H1 (cell line): Measurements from ENCODE around the gene TDP1. TPM values are rescaled to one million over a fixed set of nuclear protein-coding genes. Genes with fewer than 3 reads are reported as not detected.

ENCODE experiments used
- BRCA1 ChIP-seq: IDR thresholded peaks from 2 replicates; pipeline ENCODE4 v1.6.1; 2012; ENCODE audit warnings: low read depth, low read length, improper control_type of control experiment
- EZH2 ChIP-seq: fragments of 200-600 bp; sonication (generic); IDR thresholded peaks from 2 replicates; pipeline ENCODE4 v1.7.1; 2012; ENCODE audit warnings: low read depth, mild to moderate bottlenecking, moderate library complexity, low read length, inconsistent platforms; ENCODE audit not compliant: severe bottlenecking
- FOSL1 ChIP-seq: IDR thresholded peaks from 2 replicates; pipeline ENCODE4 v1.6.1; 2011; ENCODE audit warnings: mild to moderate bottlenecking, low read depth, low read length, moderate library complexity; ENCODE audit not compliant: insufficient read depth
- MAFK ChIP-seq: IDR thresholded peaks from 2 replicates; pipeline ENCODE4 v1.6.1; 2012; ENCODE audit warnings: low read depth, mild to moderate bottlenecking, improper control_type of control experiment, low read length
- MAX ChIP-seq: IDR thresholded peaks from 2 replicates; pipeline ENCODE4 v1.6.1; 2012; ENCODE audit warnings: inconsistent platforms
- SP4 ChIP-seq: IDR thresholded peaks from 2 replicates; pipeline ENCODE4 v1.6.1; 2012; ENCODE audit warnings: low read length, inconsistent platforms
- TCF12 ChIP-seq: IDR thresholded peaks from 2 replicates; pipeline ENCODE4 v1.6.1; 2011; ENCODE audit warnings: low read depth, mild to moderate bottlenecking, low read length
- polyA plus RNA-seq, 7 experiments: library from polyadenylated mRNA; depleted of rRNA in 3 of 7; stranded (reverse) in 5 of 7; unstranded in 2 of 7; fragments of >200 nt in 5 of 7; fragments of 200-250 nt in 2 of 7; gene quantifications; 1 replicate in 5 of 7; 2 replicates in 1 of 7; 4 replicates in 1 of 7; pipeline versions ENCODE4 v1.2.1 to v1.2.3, GENCODE V29; 2011 to 2013; ENCODE audit warnings: missing spikeins in 2 of 7, mixed read lengths in 2 of 7
- total RNA-seq: library from RNA; stranded (reverse); fragmentation: NEBNext Ultra II Directional; extraction: Animal tissue kit (Norgen Biotek cat#: 25700); gene quantifications from 2 replicates; pipeline ENCODE4 v1.2.1, GENCODE V29; 2021

TDP1 gene
- total and polyA plus RNA-seq, 2 of the 8 experiments (the other 6 are each of a cell fraction or from before 2014, with no cell fraction given): 32.2 to 69.9 TPM

GRCh38 chr14:89927186-89927865, 28.4 kb upstream of the TDP1 start (continued):
- TF ChIP-seq SP4: no peak
- no peak for TF ChIP-seq BRCA1
- no peak for TF ChIP-seq EZH2
- TF ChIP-seq TCF12: no peak
- no peak for TF ChIP-seq FOSL1
- no peak for TF ChIP-seq MAFK
- TF ChIP-seq MAX: no peak
